H1 (cell line): ENCODE results near the gene ZNF597. TPM values are rescaled to one million over a fixed set of nuclear protein-coding genes. Genes with fewer than 3 reads are reported as not detected.

ENCODE experiments used
- CTCF ChIA-PET: fragments of 300-600 bp; sonication (Branson Sonifier 250); formaldehyde crosslinking; loops from one replicate; lab custom pipeline; 2021; ENCODE audit not compliant: partially characterized antibody; lab: Charles Lee
- POLR2A ChIA-PET: fragments of 300-600 bp; sonication (Branson Sonifier 250); formaldehyde crosslinking; loops from one replicate; lab custom pipeline; 2021; ENCODE audit warnings: inconsistent platforms; ENCODE audit not compliant: partially characterized antibody; lab: Charles Lee
- DNase-seq, 2 experiments: peaks; one replicate each; pipeline versions ENCODE4 v3.0.0 to v3.0.0-alpha.2; 2010 to 2022; ENCODE audit warnings: low spot score in 2 of 2, low read depth in 1 of 2, mixed read lengths in 1 of 2
- FAIRE-seq: peaks from 2 replicates; lab custom pipeline; 2011; peaks lifted over from hg19 to GRCh38; lab: Jason Lieb, UNC
- H2AFZ ChIP-seq: 2 replicates; pipeline ENCODE4 v1.8.1; 2012; ENCODE audit warnings: low read length, inconsistent platforms
- H2AK5ac ChIP-seq: 2 replicates; pipeline ENCODE4 v1.6.1; 2013; ENCODE audit warnings: low read depth, low read length
- H2BK120ac ChIP-seq: replicated peaks from 2 replicates; pipeline ENCODE3; 2013; ENCODE audit warnings: low read depth, low read length, inconsistent platforms
- H2BK12ac ChIP-seq: 2 replicates; pipeline ENCODE4 v1.6.1; 2013; ENCODE audit warnings: low read depth, low read length
- H2BK15ac ChIP-seq: 2 replicates; pipeline ENCODE4 v1.6.1; 2013; ENCODE audit warnings: low read length
- H2BK20ac ChIP-seq: 2 replicates; pipeline ENCODE4 v1.6.1; 2013; ENCODE audit warnings: low read length
- H2BK5ac ChIP-seq: 2 replicates; pipeline ENCODE4 v1.6.1; 2013; ENCODE audit warnings: low read depth, low read length
- H3K14ac ChIP-seq: 2 replicates; pipeline ENCODE4 v1.6.1; 2013; ENCODE audit warnings: inconsistent platforms; ENCODE audit not compliant: insufficient read length
- H3K18ac ChIP-seq: 2 replicates; pipeline ENCODE4 v1.6.1; 2013; ENCODE audit warnings: low read length; ENCODE audit errors: extremely low read depth
- H3K23ac ChIP-seq: 2 replicates; pipeline ENCODE4 v1.6.1; 2013; ENCODE audit warnings: inconsistent platforms; ENCODE audit not compliant: insufficient read length
- H3K23me2 ChIP-seq: 2 replicates; pipeline ENCODE4 v1.6.1; 2013; ENCODE audit warnings: low read depth, low read length
- H3K27ac ChIP-seq: 2 replicates; pipeline ENCODE4 v1.6.1; 2011; ENCODE audit warnings: low read depth, low read length, inconsistent platforms
- H3K27me3 ChIP-seq, 4 experiments: replicated peaks in 1 of 4; 1 replicate in 1 of 4; 2 replicates in 3 of 4; pipeline versions ENCODE4 v1.6.1 to v1.8.1; 2011 to 2013; ENCODE audit warnings: low read length in 3 of 4, mild to moderate bottlenecking in 3 of 4, inconsistent platforms in 2 of 4, mixed read lengths in 2 of 4, moderate library complexity in 1 of 4; ENCODE audit not compliant: control insufficient read depth in 3 of 4, insufficient read depth in 3 of 4; ENCODE audit errors: extremely low read depth in 1 of 4
- H3K36me3 ChIP-seq, 4 experiments: 2 replicates each; pipeline versions ENCODE4 v1.6.1 to v1.8.1; 2011 to 2013; ENCODE audit warnings: mild to moderate bottlenecking in 4 of 4, low read length in 3 of 4, moderate library complexity in 2 of 4, control low read depth in 1 of 4, inconsistent platforms in 1 of 4; ENCODE audit not compliant: insufficient read depth in 4 of 4, control insufficient read depth in 2 of 4
- H3K4ac ChIP-seq: replicated peaks from 2 replicates; pipeline ENCODE3; 2013; ENCODE audit warnings: low read length, low read depth, mixed read lengths, inconsistent platforms; ENCODE audit not compliant: insufficient read length
- H3K4me1 ChIP-seq, 4 experiments: replicated peaks in 1 of 4; 1 replicate in 1 of 4; 2 replicates in 3 of 4; pipeline versions ENCODE4 v1.6.1 to v1.8.1; 2011 to 2013; ENCODE audit warnings: low read length in 3 of 4, inconsistent platforms in 2 of 4, mixed read lengths in 1 of 4; ENCODE audit not compliant: insufficient read depth in 4 of 4, control insufficient read depth in 3 of 4
- H3K4me2 ChIP-seq, 2 experiments: 2 replicates each; pipeline versions ENCODE4 v1.6.1 to v1.8.1; 2011 to 2013; ENCODE audit warnings: low read depth in 2 of 2, low read length in 2 of 2, control low read depth in 1 of 2, inconsistent platforms in 1 of 2, mild to moderate bottlenecking in 1 of 2; ENCODE audit not compliant: insufficient read depth in 1 of 2
- H3K4me3 ChIP-seq, 4 experiments: fragments of 200-600, 300-600 bp in 1 of 4; sonication (generic), shearing (Covaris generic), sonication (Bioruptor Twin) in 1 of 4; 2 replicates each; pipeline versions ENCODE4 v1.5.1 to v1.8.1; 2011 to 2016; ENCODE audit warnings: low read length in 4 of 4, low read depth in 3 of 4, control low read depth in 2 of 4, inconsistent platforms in 2 of 4, mild to moderate bottlenecking in 2 of 4, mixed read lengths in 1 of 4, moderate library complexity in 1 of 4; ENCODE audit not compliant: insufficient read depth in 2 of 4; ENCODE audit errors: extremely low read depth in 1 of 4
- H3K56ac ChIP-seq: replicated peaks from 2 replicates; pipeline ENCODE3; 2013; ENCODE audit warnings: low read depth, mild to moderate bottlenecking, mixed read lengths, low read length, inconsistent platforms; ENCODE audit not compliant: insufficient read length
- H3K79me1 ChIP-seq: 2 replicates; pipeline ENCODE4 v1.6.1; 2013; ENCODE audit warnings: low read depth, low read length, control low read depth
- H3K79me2 ChIP-seq, 2 experiments: 2 replicates each; pipeline versions ENCODE4 v1.6.1 to v1.8.1; 2012 to 2013; ENCODE audit warnings: low read length in 2 of 2, mild to moderate bottlenecking in 2 of 2, inconsistent platforms in 1 of 2; ENCODE audit not compliant: insufficient read depth in 2 of 2, control insufficient read depth in 1 of 2
- H3K9ac ChIP-seq, 4 experiments: replicated peaks in 1 of 4; 1 replicate in 1 of 4; 2 replicates in 3 of 4; pipeline versions ENCODE4 v1.6.1 to v1.8.1; 2011 to 2013; ENCODE audit warnings: low read depth in 3 of 4, low read length in 3 of 4, control low read depth in 2 of 4, mild to moderate bottlenecking in 2 of 4, moderate library complexity in 2 of 4, inconsistent platforms in 1 of 4; ENCODE audit errors: extremely low read depth in 1 of 4
- H3K9me3 ChIP-seq, 2 experiments: 2 replicates each; pipeline versions ENCODE4 v1.6.1 to v1.8.1; 2012 to 2013; ENCODE audit warnings: mild to moderate bottlenecking in 2 of 2, moderate library complexity in 2 of 2, control low read depth in 1 of 2, inconsistent platforms in 1 of 2, low read depth in 1 of 2, low read length in 1 of 2, mixed read lengths in 1 of 2; ENCODE audit not compliant: insufficient read depth in 2 of 2
- H4K20me1 ChIP-seq, 2 experiments: replicated peaks in 1 of 2; 2 replicates each; pipeline versions ENCODE3 to v1.8.1; 2011 to 2013; ENCODE audit warnings: inconsistent platforms in 2 of 2, low read length in 2 of 2, mild to moderate bottlenecking in 1 of 2; ENCODE audit not compliant: insufficient read depth in 2 of 2, control insufficient read depth in 1 of 2
- H4K5ac ChIP-seq: 2 replicates; pipeline ENCODE4 v1.6.1; 2013; ENCODE audit warnings: low read length, low read depth, mixed read lengths, inconsistent platforms; ENCODE audit not compliant: insufficient read length
- H4K8ac ChIP-seq: 2 replicates; pipeline ENCODE4 v1.8.0; 2013; ENCODE audit warnings: mild to moderate bottlenecking, moderate library complexity, low read length, inconsistent platforms; ENCODE audit not compliant: insufficient read depth; ENCODE audit errors: extremely low read depth
- H4K91ac ChIP-seq: replicated peaks from 2 replicates; pipeline ENCODE3; 2013; ENCODE audit warnings: low read length, mixed read lengths, inconsistent platforms; ENCODE audit not compliant: insufficient read length
- ATF2 ChIP-seq: IDR thresholded peaks from 2 replicates; pipeline ENCODE4 v1.6.1; 2012; ENCODE audit warnings: low read length, inconsistent platforms
- CBX5 ChIP-seq: fragments of 300-800, 300-1000 bp; sonication (generic); IDR thresholded peaks from 2 replicates; pipeline ENCODE4 v1.7.1; 2016; ENCODE audit warnings: antibody characterized with exemption, low read length, low read depth
- CHD1 ChIP-seq: IDR thresholded peaks from 2 replicates; pipeline ENCODE4 v1.6.1; 2012; ENCODE audit warnings: low read depth, low read length, improper control_type of control experiment
- EZH2 ChIP-seq: fragments of 200-600 bp; sonication (generic); IDR thresholded peaks from 2 replicates; pipeline ENCODE4 v1.7.1; 2012; ENCODE audit warnings: low read depth, mild to moderate bottlenecking, moderate library complexity, low read length, inconsistent platforms; ENCODE audit not compliant: severe bottlenecking
- GTF2F1 ChIP-seq: IDR thresholded peaks from 2 replicates; pipeline ENCODE4 v1.6.1; 2012; ENCODE audit warnings: low read depth, low read length, improper control_type of control experiment, borderline replicate concordance
- JUND ChIP-seq: IDR thresholded peaks from 2 replicates; pipeline ENCODE4 v1.6.1; 2011; ENCODE audit warnings: mild to moderate bottlenecking, improper control_type of control experiment, low read length
- MAX ChIP-seq: IDR thresholded peaks from 2 replicates; pipeline ENCODE4 v1.6.1; 2012; ENCODE audit warnings: inconsistent platforms
- RNF2 ChIP-seq: fragments of 200-900, 300-1000 bp; sonication (generic); IDR thresholded peaks from 2 replicates; pipeline ENCODE4 v1.7.1; 2016; ENCODE audit warnings: borderline replicate concordance, low read depth, mild to moderate bottlenecking, antibody characterized with exemption, low read length; ENCODE audit not compliant: poor library complexity, severe bottlenecking; ENCODE audit errors: missing control alignments
- SIX5 ChIP-seq: IDR thresholded peaks from 2 replicates; pipeline ENCODE4 v1.6.1; 2011; ENCODE audit warnings: mild to moderate bottlenecking, low read depth, low read length
- SP1 ChIP-seq: IDR thresholded peaks from 2 replicates; pipeline ENCODE4 v1.6.1; 2011; ENCODE audit warnings: low read depth, low read length
- TEAD4 ChIP-seq: IDR thresholded peaks from 2 replicates; pipeline ENCODE4 v1.6.1; 2012; ENCODE audit warnings: low read depth, low read length, inconsistent platforms, mixed read lengths
- WGBS, 2 experiments: shearing (Covaris generic) in 1 of 2; methylation state at CpG; one replicate each; pipeline versions ENCODE4 v1.1.6 to v1.1.7; 2013 to 2015; ENCODE audit warnings: low lambda C conversion rate in 2 of 2, mixed read lengths in 2 of 2, inconsistent platforms in 1 of 2, low coverage in 1 of 2, missing lambda C conversion rate in 1 of 2; ENCODE audit not compliant: insufficient replicate concordance in 2 of 2, insufficient coverage in 1 of 2, insufficient read length in 1 of 2; ENCODE audit errors: extremely low coverage in 1 of 2, missing lambda C conversion rate in 1 of 2; 5-methylcytosine and 5-hydroxymethylcytosine counted together
- polyA plus RNA-seq, 7 experiments: library from polyadenylated mRNA; depleted of rRNA in 3 of 7; stranded (reverse) in 5 of 7; unstranded in 2 of 7; fragments of >200 nt in 5 of 7; fragments of 200-250 nt in 2 of 7; gene quantifications; 1 replicate in 5 of 7; 2 replicates in 1 of 7; 4 replicates in 1 of 7; pipeline versions ENCODE4 v1.2.1 to v1.2.3, GENCODE V29; 2011 to 2013; ENCODE audit warnings: missing spikeins in 2 of 7, mixed read lengths in 2 of 7
- total RNA-seq: library from RNA; stranded (reverse); fragmentation: NEBNext Ultra II Directional; extraction: Animal tissue kit (Norgen Biotek cat#: 25700); gene quantifications from 2 replicates; pipeline ENCODE4 v1.2.1, GENCODE V29; 2021

Gene ZNF597
- total and polyA plus RNA-seq, 2 of the 8 experiments (the other 6 are each of a cell fraction or from before 2014, with no cell fraction given) = 0.68 to 2.6 TPM

DNA sequence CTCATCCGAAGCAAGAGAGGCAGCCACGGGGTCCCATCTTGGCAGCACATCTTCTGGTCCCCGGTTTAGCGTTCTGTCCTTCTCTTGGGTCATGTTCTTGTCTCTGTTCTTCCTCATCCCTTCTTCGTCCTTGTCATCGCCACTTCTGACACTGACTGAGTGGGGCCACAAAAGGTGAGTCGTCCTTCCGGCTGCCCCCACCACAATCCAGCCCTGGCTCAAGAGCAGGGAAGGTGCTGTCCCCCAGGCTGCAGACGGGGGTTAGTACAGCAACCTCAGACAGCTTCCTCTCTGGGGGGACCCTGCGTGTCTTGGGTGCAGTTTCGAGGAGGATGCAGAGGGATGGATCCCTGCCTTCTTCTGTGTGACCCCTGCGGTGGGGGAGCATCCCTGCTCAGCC, 22.0 kb upstream of the ZNF597 start:
- Histone ChIP-seq H2BK5ac (no peak overlapping the region), H3K56ac (no peak overlapping the region), H3K23ac (no peak overlapping the region), H3K18ac (no peak overlapping the region; the same call in 1 of the 2 replicates), H4K8ac (no peak overlapping the region), H2BK15ac (no peak overlapping the region), H3K36me3 (peaks cover 0 to 3% (median 0%) of the 10 kb centered on the region in 4 experiments; a peak in 2 of 8 replicates), H2AK5ac (peak overlapping the region; percentile 61; the same call in 1 of the 2 replicates), H2AFZ (no peak overlapping the region), H2BK120ac (no peak overlapping the region), H4K20me1 (peaks cover 12 to 20% of the 10 kb centered on the region in 2 experiments), H3K4ac (no peak overlapping the region), H3K4me3 (no peak overlapping the region), H2BK12ac (no peak overlapping the region), H3K9me3 (no peaks in the 10 kb centered on the region), H3K27me3 (no peaks in the 10 kb centered on the region), H3K79me1 (peaks cover 32% of the 10 kb centered on the region), H3K14ac (no peak overlapping the region), H3K4me1 (peaks cover 3 to 31% (median 12%) of the 10 kb centered on the region in 4 experiments), H4K91ac (no peak overlapping the region), H4K5ac (no peak overlapping the region), H3K27ac (no peak overlapping the region), H2BK20ac (no peak overlapping the region), H3K23me2 (no peaks in the 10 kb centered on the region), H3K9ac (no peak overlapping the region), H3K79me2 (peaks cover 25 to 99% of the 10 kb centered on the region in 2 experiments), H3K4me2 (no peak overlapping the region)
- ChIA-PET CTCF (no interaction called here), POLR2A (interaction anchor here (1.2 to 2.3 kb wide), 2 partner anchors 64 to 182 kb away, joined by 3 to 5 read pairs; partner anchors contain the start of genes ZNF174 and ZNF263)
- TF ChIP-seq EZH2 (no peak), GTF2F1 (no peak), SIX5 (no peak), JUND (no peak), TEAD4 (no peak), CHD1 (no peak), RNF2 (no peak), SP1 (no peak), ATF2 (no peak), CBX5 (no peak), MAX (no peak)
- no peak for DNase-seq
- WGBS, 2 experiments = 99% methylated on average over 9 of the region's 12 CpGs; no CpG with 5 or more reads in 1 of the 2 experiments
- FAIRE-seq = no peak
